ACC112 (cell line): ENCODE measurements around the gene KLHL28.

Experiments
- H2AFZ ChIP-seq: fragments of 200-600 bp; sonication (generic); one replicate; pipeline ENCODE4 v1.6.0; 2017; ENCODE audit warnings: antibody characterized with exemption, low read length; ENCODE audit not compliant: unreplicated experiment
- H3K27ac ChIP-seq: fragments of 200-600 bp; sonication (generic); 2 replicates; pipeline ENCODE4 v1.5.1; 2014; ENCODE audit warnings: low read depth, mild to moderate bottlenecking, antibody characterized with exemption, low read length, moderate library complexity
- H3K27me3 ChIP-seq: fragments of 200-600 bp; sonication (generic); 2 replicates; pipeline ENCODE4 v1.6.1; 2014; ENCODE audit warnings: mild to moderate bottlenecking, antibody characterized with exemption, low read length, moderate library complexity, mixed read lengths; ENCODE audit not compliant: insufficient read depth
- H3K36me3 ChIP-seq: fragments of 200-600 bp; sonication (generic); 2 replicates; pipeline ENCODE4 v1.6.1; 2016; ENCODE audit warnings: mild to moderate bottlenecking, antibody characterized with exemption, low read length, moderate library complexity, mixed read lengths; ENCODE audit not compliant: insufficient read depth
- H3K4me1 ChIP-seq: fragments of 200-600 bp; sonication (generic); one replicate; pipeline ENCODE4 v1.6.1; 2016; ENCODE audit warnings: low read length, mixed read lengths; ENCODE audit not compliant: insufficient read depth, unreplicated experiment, control insufficient read depth
- H3K4me3 ChIP-seq: fragments of 200-600 bp; sonication (generic); 2 replicates; pipeline ENCODE4 v1.5.1; 2014; ENCODE audit warnings: mild to moderate bottlenecking, low read depth, low read length
- H3K79me2 ChIP-seq: fragments of 200-600 bp; sonication (generic); one replicate; pipeline ENCODE4 v1.6.0; 2016; ENCODE audit warnings: low read length; ENCODE audit not compliant: control insufficient read depth, unreplicated experiment, insufficient read depth

Gene KLHL28

DNA sequence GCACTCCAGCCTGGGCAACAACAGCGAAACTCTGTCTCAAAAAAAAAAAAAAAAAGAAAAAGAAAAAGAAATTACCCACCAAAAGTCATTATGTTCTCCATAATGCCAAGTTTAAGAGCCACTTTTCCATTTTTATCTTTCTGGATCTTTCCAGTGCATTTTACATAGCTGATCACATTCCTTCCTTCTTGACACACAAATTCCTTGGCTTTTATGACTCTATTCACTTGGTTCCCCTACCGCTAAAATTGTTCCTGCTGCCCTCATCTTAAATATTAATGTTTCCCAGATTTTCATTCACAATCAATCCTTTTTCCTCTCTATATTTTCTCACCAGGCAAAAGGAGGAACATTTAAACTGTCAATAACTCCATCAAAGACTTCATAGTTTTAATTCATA, 20.2 kb downstream of the KLHL28 start:
- peaks cover 39% of the 10 kb centered on the region for H3K36me3 ChIP-seq

DNA sequence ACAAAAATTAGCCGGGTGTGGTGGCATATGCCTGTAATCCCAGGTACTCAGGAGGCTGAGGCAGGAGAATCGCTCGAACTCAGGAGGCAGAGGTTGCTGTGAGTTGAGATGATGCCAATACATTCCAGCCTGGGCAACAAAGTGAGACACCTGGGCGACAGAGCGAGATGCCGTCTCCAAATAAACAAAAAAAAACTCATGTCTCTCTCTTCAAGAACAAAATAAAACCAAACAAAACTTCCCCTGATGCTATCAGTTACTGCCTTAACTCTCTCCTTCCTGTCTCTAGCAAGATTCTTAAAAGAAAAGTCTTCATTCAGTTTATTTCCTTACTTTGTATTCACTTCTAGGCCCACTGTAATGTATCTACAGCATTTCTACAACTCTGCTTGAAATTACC, 20.8 kb downstream of the KLHL28 start:
- H3K79me2 ChIP-seq: no peaks in the 10 kb centered on the region
- H3K27ac ChIP-seq: no peak overlapping the region
- no peaks in the 10 kb centered on the region for H3K27me3 ChIP-seq
- H2AFZ ChIP-seq: no peak overlapping the region
- peaks cover 7% of the 10 kb centered on the region for H3K4me1 ChIP-seq
- H3K4me3 ChIP-seq: no peak overlapping the region
- peaks cover 41% of the 10 kb centered on the region for H3K36me3 ChIP-seq

More for the DNA sequence above, 20.2 kb downstream of the KLHL28 start:
- Histone ChIP-seq H3K27ac (no peak overlapping the region), H3K4me3 (no peak overlapping the region), H2AFZ (no peak overlapping the region), H3K27me3 (no peaks in the 10 kb centered on the region), H3K4me1 (peaks cover 7% of the 10 kb centered on the region), H3K79me2 (no peaks in the 10 kb centered on the region)

DNA sequence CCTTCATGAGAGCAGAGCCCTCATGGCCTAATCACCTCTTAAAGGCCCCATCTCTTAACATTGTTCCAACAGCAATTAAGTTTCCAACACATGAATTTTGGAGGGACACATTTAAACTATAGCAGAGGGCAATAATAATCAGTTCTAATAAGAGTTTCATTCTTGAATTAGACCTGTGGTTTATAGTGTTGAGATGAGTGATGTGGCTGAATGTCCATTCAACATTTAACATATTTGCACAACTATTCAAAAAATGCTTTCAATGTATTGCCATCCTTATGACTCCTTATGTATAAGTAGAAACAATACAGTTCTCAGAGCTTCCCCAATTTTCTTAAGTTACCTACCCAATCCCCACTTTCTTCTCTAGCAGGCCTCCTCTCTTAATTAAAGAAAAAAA, 21.5 kb downstream of the KLHL28 start:
- no peak overlapping the region for H3K4me3 ChIP-seq
- H2AFZ ChIP-seq: no peak overlapping the region
- H3K36me3 ChIP-seq: peaks cover 34% of the 10 kb centered on the region
- no peak overlapping the region for H3K27ac ChIP-seq
- no peaks in the 10 kb centered on the region for H3K27me3 ChIP-seq
- peaks cover 4% of the 10 kb centered on the region for H3K4me1 ChIP-seq
- no peaks in the 10 kb centered on the region for H3K79me2 ChIP-seq

DNA sequence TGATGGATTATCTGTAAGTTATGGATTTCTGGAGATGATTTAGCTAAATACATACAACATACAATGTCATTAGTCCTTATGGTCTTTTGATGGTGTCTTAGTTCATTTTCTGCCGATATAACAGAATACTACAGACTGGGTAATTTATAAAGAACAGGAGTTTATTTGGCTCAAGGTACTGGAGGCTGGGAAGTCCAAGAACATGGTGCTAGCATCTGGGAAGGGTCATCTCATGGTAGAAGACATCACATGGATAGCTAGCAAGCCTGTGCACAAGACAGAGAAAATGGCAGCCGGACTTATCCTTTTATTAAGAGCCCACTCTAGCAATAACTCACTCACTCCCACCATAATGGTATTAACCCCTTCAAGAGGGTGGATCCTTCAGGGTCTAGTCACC, 24.2 kb downstream of the KLHL28 start:
- peaks cover 20% of the 10 kb centered on the region for H3K36me3 ChIP-seq
- no peaks in the 10 kb centered on the region for H3K79me2 ChIP-seq
- H3K4me1 ChIP-seq: no peaks in the 10 kb centered on the region

DNA sequence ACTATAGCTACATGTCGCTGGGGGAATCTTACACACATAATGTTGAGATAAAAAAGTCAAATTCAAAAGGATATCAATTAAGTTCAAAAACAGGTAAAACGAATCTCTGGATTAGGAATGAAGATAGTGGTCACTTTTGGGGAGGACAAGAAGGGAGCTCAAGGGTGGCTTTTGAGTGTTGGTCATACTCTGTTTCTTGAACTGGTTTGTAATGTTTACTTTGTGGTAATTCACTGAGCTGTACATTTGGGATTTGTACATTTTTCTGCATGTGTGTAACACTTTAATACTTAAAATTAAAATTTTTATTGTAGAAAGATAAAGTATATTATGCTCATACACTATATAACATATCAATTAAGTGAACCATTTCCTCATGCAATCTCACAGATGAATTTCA, 26.6 kb downstream of the KLHL28 start:
- no peaks in the 10 kb centered on the region for H3K79me2 ChIP-seq
- peaks cover 9% of the 10 kb centered on the region; the same call in 1 of the 2 replicates for H3K36me3 ChIP-seq
- no peak overlapping the region for H3K27ac ChIP-seq
- H2AFZ ChIP-seq: no peak overlapping the region
- no peaks in the 10 kb centered on the region for H3K27me3 ChIP-seq
- H3K4me1 ChIP-seq: no peaks in the 10 kb centered on the region
- H3K4me3 ChIP-seq: no peak overlapping the region

More for the DNA sequence above, 24.2 kb downstream of the KLHL28 start:
- no peak overlapping the region for H3K27ac ChIP-seq
- H3K4me3 ChIP-seq: no peak overlapping the region
- H3K27me3 ChIP-seq: no peaks in the 10 kb centered on the region
- no peak overlapping the region for H2AFZ ChIP-seq

DNA sequence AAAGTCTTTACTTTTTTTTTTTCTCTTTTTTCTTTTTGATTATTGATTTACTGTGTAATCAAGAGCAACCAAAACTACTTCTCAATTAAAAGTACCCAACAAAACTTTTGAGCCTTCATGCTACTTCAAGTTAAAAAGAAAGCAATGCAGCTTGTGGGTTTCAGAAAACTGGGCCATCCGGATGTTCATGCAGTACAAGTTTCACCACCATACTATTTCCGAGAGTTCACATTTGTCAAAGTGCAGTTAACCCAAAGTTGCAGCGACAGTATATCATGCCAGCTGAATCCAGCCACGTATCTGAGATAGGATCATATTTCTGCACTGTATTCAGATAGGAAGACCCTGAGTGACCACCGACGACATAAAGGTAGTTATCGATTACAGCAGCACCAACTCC, 33.0 kb downstream of the KLHL28 start:
- Histone ChIP-seq H3K4me3 (no peak overlapping the region), H3K36me3 (0 out of 2 replicates have a peak, but pooled peaks cover 3% of the 10 kb centered on the region), H3K27me3 (no peaks in the 10 kb centered on the region), H3K4me1 (no peaks in the 10 kb centered on the region), H3K27ac (no peak overlapping the region), H2AFZ (no peak overlapping the region), H3K79me2 (no peaks in the 10 kb centered on the region)

DNA sequence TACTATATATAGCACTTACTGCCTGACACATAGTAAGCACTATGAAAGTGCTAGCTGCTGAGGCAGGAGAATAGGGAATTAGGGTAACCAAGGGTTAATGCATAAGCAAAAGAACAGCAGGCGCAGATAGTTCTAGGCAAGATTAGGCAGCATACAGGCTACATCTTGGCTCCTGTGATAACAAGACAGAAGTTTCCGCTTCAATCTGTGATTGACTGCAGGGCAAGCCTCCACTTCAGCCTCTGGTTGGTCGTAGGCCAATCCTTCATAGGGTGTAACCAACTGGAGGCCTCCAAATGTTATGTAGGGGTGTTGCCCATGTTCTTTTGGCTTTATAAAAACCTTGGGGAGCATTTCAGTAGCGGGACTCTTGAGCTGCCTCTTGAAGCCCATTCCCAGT, 46.9 kb downstream of the KLHL28 start:
- Histone ChIP-seq H3K36me3 (no peaks in the 10 kb centered on the region), H3K4me3 (no peak overlapping the region), H3K27me3 (peaks cover 20% of the 10 kb centered on the region), H2AFZ (peak overlapping the region; percentile 41), H3K4me1 (no peaks in the 10 kb centered on the region), H3K27ac (no peak overlapping the region), H3K79me2 (no peaks in the 10 kb centered on the region)

DNA sequence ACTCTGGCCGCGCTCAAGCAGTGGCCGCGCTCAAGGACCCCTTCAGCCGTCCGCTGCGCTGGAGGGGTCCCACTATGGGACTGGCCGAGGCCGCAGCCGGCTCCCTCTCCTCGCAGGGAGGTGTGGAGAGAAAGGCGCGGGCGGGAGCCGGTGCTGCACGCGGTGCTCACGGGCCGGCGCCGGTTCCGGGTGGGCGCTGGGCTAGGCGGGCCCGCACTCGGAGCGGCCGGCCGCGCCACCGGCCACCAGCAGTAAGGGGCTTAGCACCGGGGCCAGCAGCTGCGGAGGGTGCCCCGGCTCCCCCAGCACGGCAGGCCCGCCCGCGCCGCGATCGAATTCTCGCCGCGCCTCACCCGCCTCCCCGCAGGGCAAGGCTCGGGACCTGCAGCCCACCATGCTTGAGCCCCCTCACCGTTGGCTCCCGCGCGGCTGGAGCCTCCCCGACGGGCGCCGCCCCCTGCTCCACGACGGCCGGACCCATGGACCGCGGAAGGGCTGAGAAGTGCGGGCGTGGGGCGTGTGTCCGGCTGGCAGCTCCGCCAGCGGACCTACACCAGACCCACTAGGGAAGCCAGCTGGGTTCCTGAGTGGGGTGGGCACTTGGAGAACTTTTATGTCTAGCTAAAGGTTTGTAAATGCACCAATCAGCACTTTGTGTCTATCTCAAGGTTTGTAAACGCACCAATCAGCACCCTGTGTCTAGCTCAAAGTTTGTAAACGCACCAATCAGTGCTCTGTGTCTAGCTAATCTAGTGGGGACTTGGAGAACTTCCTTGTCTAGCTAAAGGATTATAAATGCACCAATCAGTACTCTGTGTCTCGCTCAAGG, 49.5 kb downstream of the KLHL28 start:
- Histone ChIP-seq H3K4me3 (peak overlapping the region; percentile 70), H3K27me3 (peaks cover 20% of the 10 kb centered on the region), H3K27ac (no peak overlapping the region), H2AFZ (peak overlapping the region; percentile 25), H3K79me2 (no peaks in the 10 kb centered on the region), H3K36me3 (no peaks in the 10 kb centered on the region), H3K4me1 (no peaks in the 10 kb centered on the region)

DNA sequence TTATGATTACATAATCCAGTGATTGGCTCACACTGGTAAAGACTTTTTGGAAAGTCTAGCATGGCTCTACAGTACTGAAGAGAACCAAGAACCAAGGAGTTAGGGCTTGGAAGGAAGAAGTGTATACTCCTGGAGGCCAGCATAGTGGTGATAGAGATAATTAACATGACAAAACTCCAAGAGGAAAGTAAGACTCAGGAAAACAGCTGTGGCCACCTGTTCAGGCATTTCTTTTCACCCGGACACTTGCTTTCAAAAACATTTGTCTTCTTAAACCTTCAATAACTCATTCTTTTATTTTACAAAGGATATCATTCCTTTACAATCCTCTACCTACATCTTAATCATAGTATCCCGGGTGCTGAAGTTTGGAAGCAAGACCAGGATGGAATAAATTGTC, 50.9 kb downstream of the KLHL28 start:
- no peaks in the 10 kb centered on the region for H3K79me2 ChIP-seq
- no peak overlapping the region for H3K4me3 ChIP-seq
- H3K27me3 ChIP-seq: peaks cover 20% of the 10 kb centered on the region
- H3K36me3 ChIP-seq: no peaks in the 10 kb centered on the region
- no peak overlapping the region for H2AFZ ChIP-seq
- no peaks in the 10 kb centered on the region for H3K4me1 ChIP-seq
- no peak overlapping the region for H3K27ac ChIP-seq

DNA sequence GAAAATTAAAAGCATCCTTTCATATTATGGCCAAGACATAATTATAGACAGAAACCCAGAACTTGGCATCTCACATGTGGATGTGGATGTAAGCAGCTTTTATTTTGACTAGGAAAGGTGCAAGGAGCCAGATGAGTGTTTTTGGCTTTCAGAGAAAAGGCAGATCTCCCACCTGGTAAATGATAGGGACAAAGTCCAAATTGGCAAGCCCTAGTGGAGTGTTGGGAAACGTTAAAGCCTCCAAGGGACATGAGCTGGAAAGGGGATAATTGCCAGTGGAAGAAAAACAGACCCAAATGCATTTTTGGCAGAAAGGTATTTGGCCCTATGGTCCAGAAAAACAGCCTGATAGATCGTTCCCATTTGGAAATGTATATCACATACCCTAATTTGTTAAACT, 60.1 kb downstream of the KLHL28 start:
- no peak overlapping the region for H3K4me3 ChIP-seq
- no peak overlapping the region for H2AFZ ChIP-seq
- H3K79me2 ChIP-seq: no peaks in the 10 kb centered on the region
- H3K27ac ChIP-seq: no peak overlapping the region
- peaks cover 9% of the 10 kb centered on the region for H3K4me1 ChIP-seq
- no peaks in the 10 kb centered on the region for H3K27me3 ChIP-seq
- no peaks in the 10 kb centered on the region for H3K36me3 ChIP-seq

DNA sequence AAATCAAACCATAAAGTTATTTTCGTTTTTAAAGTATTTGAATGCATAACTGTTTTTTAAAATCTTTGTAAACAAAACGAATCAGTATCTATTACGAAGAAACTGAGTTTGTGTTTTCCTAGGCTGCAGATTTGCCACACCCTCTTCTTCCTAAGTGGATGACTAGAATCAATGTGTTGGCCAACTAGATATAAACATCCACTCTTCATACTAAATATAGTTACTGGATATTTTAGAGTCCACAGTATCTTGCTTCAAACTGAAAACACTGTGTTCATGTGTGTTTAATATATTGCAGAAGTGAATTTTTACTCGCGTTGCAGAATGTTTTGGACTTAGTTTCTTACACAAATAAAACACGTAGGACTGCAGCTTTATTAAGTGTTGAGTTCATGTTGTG, 63.2 kb downstream of the KLHL28 start:
- H2AFZ ChIP-seq: peak overlapping the region; percentile 96
- no peaks in the 10 kb centered on the region for H3K27me3 ChIP-seq
- H3K27ac ChIP-seq: no peak overlapping the region
- no peaks in the 10 kb centered on the region for H3K79me2 ChIP-seq
- H3K4me1 ChIP-seq: peaks cover 9% of the 10 kb centered on the region
- H3K36me3 ChIP-seq: no peaks in the 10 kb centered on the region
- H3K4me3 ChIP-seq: peak overlapping the region; percentile 96
